ENCODE results near the gene TSPAN13. TPM values are rescaled to one million over a fixed set of nuclear protein-coding genes. Genes with fewer than 3 reads are reported as not detected.
A peak's percentile ranks its signal among the peaks of the same experiment; 100 is the strongest.

Gene TSPAN13
- polyA plus RNA-seq, 1 donor (not counting 4 experiments of a cell fraction or from before 2014, with no cell fraction given) = 21.6 TPM

- peak overlapping the region; percentile 96 for H2AFZ ChIP-seq (ENCODE audit: control insufficient read depth, low read length)
- no peaks in the 10 kb centered on the region for H3K36me3 ChIP-seq (ENCODE audit: control insufficient read depth in 2 of 2, extremely low read depth in 1 of 2, insufficient read depth in 2 of 2, low read length in 2 of 2)
- no peaks in the 10 kb centered on the region for H3K79me2 ChIP-seq (ENCODE audit: control insufficient read depth, insufficient read depth, low read length)
- H3K9ac ChIP-seq (ENCODE audit: control insufficient read depth, extremely low read depth, insufficient read depth, low read length) = peak overlapping the region; percentile 75
- H3K9me3 ChIP-seq (ENCODE audit: control insufficient read depth, low read depth, low read length) = no peaks in the 10 kb centered on the region
- H3K9me1 ChIP-seq (ENCODE audit: control insufficient read depth, extremely low read depth, insufficient read depth, low read length) = no peaks in the 10 kb centered on the region
- H3K4me1 ChIP-seq (ENCODE audit: control insufficient read depth, extremely low read depth, insufficient read depth, low read length) = peaks cover 14% of the 10 kb centered on the region
- H4K20me1 ChIP-seq (ENCODE audit: control insufficient read depth, extremely low read depth, insufficient read depth, low read length) = no peaks in the 10 kb centered on the region
- no peak for TF ChIP-seq CTCF (optimal IDR thresholded peaks at IDR 0.05 in 1 of 3, IDR thresholded peaks at IDR 0.05 in 1 of 3, conservative IDR thresholded peaks at IDR 0.05 in 1 of 3; ENCODE audit: extremely low read depth in 1 of 3, insufficient read depth in 2 of 3, low read length in 3 of 3)
- no peak for TF ChIP-seq EZH2 (IDR thresholded peaks at IDR 0.05; ENCODE audit: low read length)
- no peak for DNase-seq (ENCODE audit: low read depth, low spot score)
- no peaks in the 10 kb centered on the region for H3K27me3 ChIP-seq (ENCODE audit: control insufficient read depth, extremely low read depth, insufficient read depth, low read length)
- peak overlapping the region; percentile 67 to 84 (median 74) for H3K4me3 ChIP-seq (ENCODE audit: control insufficient read depth in 2 of 3, extremely low read depth in 1 of 3, insufficient read depth in 2 of 3, low read depth in 1 of 3, low read length in 3 of 3)
- FAIRE-seq = peak; percentile 49
- dilution Hi-C loops (cut with MboI; ENCODE audit: extremely low pct_ligation_motif_present, low sequenced_read_pairs) = no loop called here
- peak overlapping the region; percentile 96 for H3K4me2 ChIP-seq (ENCODE audit: control insufficient read depth, extremely low read depth, insufficient read depth, low read depth, low read length)
- peak overlapping the region; percentile 50 for H3K27ac ChIP-seq (ENCODE audit: control insufficient read depth, insufficient read depth, low read length)
Measured at GRCh38 chr7:16754856-16755317, 1.3 kb downstream of the TSPAN13 start.

- DNase-seq (ENCODE audit: low read depth, low spot score) (no peak), FAIRE-seq (no peak)
- Histone ChIP-seq H4K20me1 (ENCODE audit: control insufficient read depth, extremely low read depth, insufficient read depth, low read length) (no peaks in the 10 kb centered on the region), H3K4me1 (ENCODE audit: control insufficient read depth, extremely low read depth, insufficient read depth, low read length) (peaks cover 14% of the 10 kb centered on the region), H3K27me3 (ENCODE audit: control insufficient read depth, extremely low read depth, insufficient read depth, low read length) (no peaks in the 10 kb centered on the region), H3K4me3 (ENCODE audit: control insufficient read depth in 2 of 3, extremely low read depth in 1 of 3, insufficient read depth in 2 of 3, low read depth in 1 of 3, low read length in 3 of 3) (peak overlapping the region in 2 of 3 experiments; percentile 74 to 84), H3K4me2 (ENCODE audit: control insufficient read depth, extremely low read depth, insufficient read depth, low read depth, low read length) (peak overlapping the region; percentile 96), H3K9me3 (ENCODE audit: control insufficient read depth, low read depth, low read length) (no peaks in the 10 kb centered on the region), H3K9ac (ENCODE audit: control insufficient read depth, extremely low read depth, insufficient read depth, low read length) (no peak overlapping the region), H2AFZ (ENCODE audit: control insufficient read depth, low read length) (peak overlapping the region; percentile 96), H3K9me1 (ENCODE audit: control insufficient read depth, extremely low read depth, insufficient read depth, low read length) (no peaks in the 10 kb centered on the region), H3K27ac (ENCODE audit: control insufficient read depth, insufficient read depth, low read length) (no peak overlapping the region), H3K36me3 (ENCODE audit: control insufficient read depth in 2 of 2, extremely low read depth in 1 of 2, insufficient read depth in 2 of 2, low read length in 2 of 2) (no peaks in the 10 kb centered on the region), H3K79me2 (ENCODE audit: control insufficient read depth, insufficient read depth, low read length) (no peaks in the 10 kb centered on the region)
- no peak for TF ChIP-seq EZH2 (IDR thresholded peaks at IDR 0.05; ENCODE audit: low read length)
- TF ChIP-seq CTCF (optimal IDR thresholded peaks at IDR 0.05 in 1 of 3, IDR thresholded peaks at IDR 0.05 in 1 of 3, conservative IDR thresholded peaks at IDR 0.05 in 1 of 3; ENCODE audit: extremely low read depth in 1 of 3, insufficient read depth in 2 of 3, low read length in 3 of 3) = no peak
- dilution Hi-C loops (cut with MboI; ENCODE audit: extremely low pct_ligation_motif_present, low sequenced_read_pairs) = no loop called here
Measured at GRCh38 chr7:16755397-16755796, 1.8 kb downstream of the TSPAN13 start.
